NCI-H146 treated with DMSO at 0.1 percent for 48 hours (cell line): ENCODE data around the gene SLCO2A1.

ENCODE experiments used
- DNase-seq: peaks from one replicate; lab custom pipeline; 2025; ENCODE audit not compliant: unreplicated experiment; lab: John Stamatoyannopoulos, UW

Gene SLCO2A1

DNA sequence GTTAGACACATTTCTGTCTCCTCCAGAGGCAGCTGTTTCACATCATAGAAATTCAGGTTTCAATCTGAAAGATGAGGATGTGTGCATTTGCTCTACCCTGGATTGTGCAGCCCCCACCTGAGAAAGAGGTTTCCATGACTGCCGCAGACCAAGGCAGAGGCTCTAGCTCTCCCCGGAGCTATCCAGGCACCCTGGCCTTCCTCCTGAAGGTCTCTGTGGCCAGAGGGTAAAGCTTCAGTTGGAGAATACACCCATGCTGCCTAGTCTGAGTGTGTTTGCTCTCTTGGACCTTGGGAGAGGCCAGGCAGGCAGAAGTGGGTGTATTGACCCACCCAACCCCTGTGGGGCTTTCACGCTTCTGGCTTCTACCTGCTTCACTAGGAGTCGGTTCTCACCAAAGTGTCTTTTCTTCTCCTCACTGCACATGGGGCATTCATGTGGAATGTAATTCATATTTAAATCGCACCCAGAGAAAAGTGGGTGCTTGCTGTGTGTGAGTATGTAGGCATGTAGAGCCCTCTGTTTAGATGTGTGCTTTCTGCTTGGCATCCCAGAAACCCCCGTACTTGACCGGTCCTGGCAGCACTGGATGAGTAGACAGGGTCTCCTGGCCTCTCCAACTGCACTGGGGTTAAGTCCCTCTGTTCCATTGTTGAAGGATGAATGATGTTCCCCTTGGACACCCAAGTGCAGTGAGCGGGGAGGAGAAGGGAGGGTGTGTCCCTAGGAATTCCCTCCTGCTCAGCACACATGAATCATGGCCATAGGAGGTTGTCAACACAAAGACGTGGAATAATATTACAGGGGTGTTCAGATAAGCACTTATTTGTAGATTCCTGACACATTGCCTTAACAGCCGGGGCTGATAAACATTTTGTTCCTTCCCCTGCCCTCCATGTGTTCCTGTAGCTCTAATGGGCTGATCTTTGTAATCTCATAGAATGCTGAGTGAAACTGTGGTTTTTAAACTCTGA lies 113.8 kb downstream of the SLCO2A1 start:
- no peak for DNase-seq

DNA sequence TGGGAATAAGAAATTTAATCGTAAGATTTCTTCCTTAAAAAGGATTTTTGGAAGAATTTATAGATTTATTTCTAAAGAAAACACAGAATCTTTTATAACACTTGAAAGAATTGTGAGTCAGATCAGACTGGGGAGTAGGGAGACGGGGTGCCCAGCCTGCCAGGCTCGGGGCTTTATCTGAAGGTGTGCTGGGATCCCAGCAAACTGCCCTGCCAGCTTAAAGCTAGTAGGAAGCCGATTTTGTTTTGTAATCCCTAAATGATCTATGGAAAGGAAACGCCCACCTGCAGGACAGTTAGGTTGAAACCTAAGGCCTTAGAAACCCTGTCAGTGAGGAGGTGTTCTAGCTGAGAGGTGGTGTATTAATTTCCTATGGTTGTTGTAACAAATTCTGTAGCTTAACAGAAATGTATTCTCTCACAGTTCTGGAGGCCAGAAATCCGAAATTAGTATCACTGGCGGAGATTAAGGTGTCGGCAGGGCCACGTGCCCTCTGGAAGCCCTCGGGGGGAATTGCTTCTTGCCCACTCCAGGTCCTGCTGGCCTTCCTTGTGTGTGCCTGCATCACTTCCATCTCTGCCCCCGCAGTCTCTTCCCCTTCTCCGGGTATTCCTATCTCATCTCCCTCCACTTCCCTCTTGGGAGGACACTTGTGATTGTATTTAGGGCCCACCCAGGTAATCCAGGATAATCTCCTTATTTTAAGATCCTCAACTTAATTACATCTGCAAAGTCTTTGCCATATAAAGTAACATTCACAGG lies 114.7 kb downstream of the SLCO2A1 start:
- DNase-seq, result no peak

DNA sequence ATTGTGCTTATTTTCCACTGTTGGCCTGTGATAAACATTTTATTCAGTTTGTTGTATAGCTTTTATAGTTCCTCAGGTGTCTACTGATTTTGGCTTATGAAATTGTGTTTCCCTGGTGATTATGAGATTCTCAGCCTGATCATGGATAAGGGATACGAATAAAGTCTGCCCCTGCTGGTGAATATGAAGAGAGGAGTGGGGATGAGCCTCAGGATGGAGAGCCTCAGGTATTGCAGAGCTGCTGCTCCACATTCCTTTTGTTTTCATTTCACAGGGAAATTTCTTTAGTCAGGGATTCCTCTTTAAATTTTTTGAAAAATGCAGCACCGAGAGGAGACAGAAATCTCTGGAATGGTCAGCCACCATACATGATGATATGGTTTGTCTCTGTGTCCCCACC lies 119.3 kb downstream of the SLCO2A1 start:
- DNase-seq, result no peak

DNA sequence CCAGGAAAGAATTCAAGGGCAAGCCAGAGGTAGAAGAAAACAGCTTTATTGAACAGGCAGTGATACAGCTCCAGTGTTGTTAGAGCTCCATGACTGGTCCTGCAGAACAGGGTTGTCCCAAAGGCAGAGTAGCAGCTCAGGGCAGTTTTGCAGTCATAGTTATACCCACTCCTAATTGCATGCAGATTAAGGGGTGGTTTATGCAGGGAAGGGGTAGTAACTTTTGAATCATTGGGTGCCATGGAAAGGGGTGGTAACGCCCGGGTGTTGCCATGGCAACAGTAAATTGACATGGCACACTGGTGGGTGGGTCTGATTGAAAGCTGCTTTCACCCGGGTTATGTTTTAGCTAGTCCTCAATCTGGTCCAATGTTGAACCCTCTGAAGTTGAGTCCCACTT lies 124.3 kb downstream of the SLCO2A1 start:
- DNase-seq, result no peak

DNA sequence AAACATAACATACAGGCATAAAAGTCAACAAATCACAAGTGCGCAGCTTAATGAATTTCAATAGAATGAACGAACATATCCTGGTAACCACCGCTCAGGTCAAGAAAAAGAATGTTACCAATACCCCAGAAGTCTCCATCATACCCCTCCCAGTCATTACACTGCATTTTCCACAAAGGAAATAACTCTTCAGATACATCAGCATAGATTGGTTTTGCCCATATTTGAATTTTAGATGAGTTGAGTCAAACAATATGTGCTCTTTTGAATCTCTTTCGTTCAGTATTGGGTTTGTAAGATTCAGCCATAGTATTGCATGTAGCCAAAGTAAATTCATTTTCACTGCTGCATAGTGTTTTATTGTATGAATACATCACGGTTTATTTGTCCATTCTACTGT lies 127.9 kb downstream of the SLCO2A1 start:
- DNase-seq, result no peak

DNA sequence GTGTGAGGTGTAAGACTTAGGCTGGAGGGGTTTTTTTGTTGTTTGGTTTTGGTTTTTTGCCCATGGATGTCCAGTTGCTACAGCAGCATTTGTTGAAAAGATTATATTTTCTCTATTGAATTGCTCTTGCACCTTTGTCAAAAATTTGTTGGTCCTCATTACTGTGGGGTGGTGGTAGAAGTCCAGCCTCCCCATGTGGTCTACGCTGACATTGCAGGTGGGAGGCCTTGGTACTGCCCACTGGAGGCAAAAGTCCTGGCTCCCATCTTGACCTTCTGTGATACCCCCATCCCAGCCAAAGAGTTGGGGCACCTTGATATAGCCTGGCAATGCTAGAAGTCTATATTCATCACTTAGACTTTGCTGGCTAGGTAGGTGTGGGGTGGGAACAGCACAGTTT lies 128.6 kb downstream of the SLCO2A1 start:
- no peak for DNase-seq

DNA sequence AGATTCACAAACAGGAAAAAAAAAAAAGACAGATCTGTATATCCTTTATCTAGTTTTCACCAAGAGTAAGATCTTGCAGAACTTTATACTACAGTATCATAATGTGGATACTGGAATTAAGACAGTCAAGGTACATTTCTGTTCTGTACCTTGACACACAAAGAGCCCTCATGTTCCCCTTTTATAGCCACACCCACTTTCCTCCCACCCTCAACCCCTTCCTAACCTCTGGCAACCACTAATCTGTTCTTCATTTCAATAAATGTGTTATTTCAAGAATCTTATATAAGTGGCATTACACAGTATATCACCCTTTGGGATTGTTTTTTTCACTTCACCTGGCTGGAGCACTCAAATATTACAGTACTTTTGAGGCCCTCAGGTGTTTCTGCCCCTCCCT lies 130.4 kb downstream of the SLCO2A1 start:
- no peak for DNase-seq

DNA sequence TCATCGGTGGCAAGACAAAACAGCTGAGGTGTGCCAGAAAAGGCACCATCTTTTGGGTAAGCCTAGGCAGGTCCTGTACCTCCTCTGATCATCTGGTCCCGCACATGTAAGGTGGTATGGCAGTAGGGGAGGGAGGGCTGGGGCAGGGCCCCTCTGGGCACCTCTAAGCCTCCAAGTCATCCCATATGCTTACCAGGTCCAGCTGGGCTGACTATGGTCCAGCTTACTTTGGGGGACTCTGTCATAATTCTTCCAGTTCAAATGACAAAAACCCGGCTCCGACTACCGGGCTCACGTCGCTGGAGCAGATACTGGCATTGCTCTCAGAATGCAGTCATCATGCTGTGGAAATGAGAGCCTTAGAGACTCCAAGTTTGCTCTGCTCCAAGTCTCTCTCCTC lies 132.2 kb downstream of the SLCO2A1 start:
- DNase-seq, result no peak

DNA sequence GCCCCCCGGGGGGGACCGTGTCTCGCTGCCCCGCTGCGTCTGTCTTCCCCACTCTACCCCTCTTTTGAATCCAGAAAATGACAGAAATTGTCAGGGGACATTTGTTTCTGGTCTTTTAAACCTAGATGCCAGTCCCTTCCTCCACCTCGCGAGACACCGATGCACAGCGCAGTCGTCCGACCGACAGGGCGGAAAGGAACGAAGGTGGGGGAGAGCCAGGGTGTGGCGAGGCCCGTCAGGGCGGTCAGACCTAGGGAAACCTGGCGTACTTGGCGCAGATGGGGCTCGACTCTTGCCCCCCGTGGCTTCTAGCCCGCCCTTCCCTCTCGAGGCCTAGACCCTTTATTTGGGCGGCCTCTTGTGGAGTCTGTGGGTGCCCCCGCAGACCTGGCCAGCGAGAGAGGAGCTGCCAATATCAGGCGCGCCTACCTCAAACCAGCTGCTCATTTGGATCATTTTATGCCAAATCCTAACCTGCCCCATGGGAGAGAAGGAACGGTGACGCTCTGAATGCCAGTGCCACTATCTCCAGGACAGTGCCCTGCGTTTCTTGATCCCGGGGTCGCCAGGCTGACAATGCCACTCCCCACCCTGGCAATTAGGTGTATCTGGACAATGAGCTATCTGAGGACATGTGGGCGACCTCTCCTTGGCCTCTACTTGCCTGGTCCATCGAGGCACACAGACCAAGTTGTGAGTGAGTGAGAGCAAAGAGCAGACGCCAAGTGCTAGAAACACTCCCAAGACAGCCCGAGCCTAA lies 133.5 kb downstream of the SLCO2A1 start:
- DNase-seq, result no peak

DNA sequence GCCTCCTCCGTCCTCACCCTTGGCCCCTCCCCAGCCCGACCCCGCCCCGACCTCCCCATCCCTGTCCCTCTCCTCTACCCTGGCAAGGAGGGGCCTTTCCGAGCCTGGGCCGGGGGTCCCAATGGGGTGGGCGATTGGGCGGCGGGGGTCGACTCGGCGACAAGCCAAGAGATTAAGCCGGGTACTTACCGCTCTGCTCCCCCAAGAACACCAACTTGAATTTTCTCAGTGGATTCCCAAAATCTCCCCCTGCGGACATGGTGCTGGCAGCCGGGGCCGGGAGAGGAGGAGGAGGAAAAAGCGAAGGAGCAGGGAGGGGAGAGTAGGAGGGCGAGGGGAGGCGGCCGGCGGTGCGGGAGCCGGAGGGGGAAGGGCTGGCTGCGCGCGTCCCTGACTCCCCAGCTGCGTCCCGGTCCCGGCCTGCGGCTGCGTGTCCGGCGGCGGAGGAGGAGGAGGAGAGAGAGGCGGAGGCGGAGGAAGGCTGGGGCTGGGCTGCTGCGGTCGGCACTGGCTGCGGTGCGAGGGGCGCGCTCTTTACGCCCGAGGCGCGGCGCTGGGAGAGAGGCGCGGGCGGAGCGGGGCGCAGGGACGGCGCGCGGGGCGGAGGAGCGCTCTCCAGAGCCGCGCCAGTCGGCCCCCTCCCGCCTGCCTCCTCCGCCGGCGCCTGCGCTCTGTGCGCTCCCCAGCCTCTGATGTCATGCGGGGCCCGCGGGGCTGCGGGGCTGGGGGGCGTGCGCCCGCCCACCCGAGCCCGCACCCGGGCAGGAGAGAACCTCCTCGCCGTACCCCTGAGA lies 134.3 kb downstream of the SLCO2A1 start, which contains the start of gene RAB6B:
RAB6B (minus strand) TSS at position 675 of the 794 bp plus-strand sequence; CDS start at position 259, 416 bp downstream.
- peak; percentile 69 for DNase-seq

DNA sequence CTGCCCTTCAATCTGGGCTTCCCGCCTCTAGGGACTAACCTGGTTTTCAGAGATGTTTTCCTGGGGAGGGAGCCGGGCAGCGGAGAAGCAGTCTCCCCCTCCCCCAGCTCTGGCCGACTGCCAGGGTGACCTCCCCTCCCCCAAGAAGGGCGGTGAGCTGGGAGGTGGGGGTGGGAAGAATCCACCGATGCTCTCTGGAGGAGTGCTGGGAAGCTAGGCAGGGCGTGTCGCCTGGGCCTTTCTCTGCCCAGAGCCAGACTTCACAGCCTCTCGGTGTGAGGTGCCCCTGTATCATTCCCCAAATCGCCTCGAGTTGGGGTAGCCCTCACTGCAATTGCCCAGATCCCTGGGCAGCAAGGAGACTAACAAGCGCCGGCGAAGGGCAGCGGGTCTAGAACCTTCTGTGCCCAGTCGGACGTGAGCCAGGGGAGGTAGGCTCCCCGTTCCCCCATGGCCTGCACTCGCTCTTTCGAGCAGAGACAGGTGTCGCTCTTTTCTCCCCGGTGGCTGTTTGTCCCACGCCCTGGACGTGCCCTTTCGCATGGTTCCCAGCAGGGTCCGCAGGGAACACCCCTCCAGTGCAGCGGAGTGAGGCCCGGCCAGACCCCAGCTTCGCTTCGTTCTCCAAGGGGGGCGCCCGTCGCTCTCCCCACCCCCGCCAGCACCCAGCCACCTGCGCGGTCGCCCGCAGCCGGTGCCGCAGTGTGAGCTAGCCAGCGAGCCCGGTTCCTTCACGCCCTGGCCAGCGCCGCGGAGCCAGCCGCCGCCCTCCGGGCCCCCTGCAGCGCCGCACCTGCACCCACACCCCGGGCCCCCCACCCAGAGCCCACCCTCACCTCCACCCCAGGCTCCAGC lies 135.1 kb downstream of the SLCO2A1 start:
- peak; percentile 36 for DNase-seq

DNA sequence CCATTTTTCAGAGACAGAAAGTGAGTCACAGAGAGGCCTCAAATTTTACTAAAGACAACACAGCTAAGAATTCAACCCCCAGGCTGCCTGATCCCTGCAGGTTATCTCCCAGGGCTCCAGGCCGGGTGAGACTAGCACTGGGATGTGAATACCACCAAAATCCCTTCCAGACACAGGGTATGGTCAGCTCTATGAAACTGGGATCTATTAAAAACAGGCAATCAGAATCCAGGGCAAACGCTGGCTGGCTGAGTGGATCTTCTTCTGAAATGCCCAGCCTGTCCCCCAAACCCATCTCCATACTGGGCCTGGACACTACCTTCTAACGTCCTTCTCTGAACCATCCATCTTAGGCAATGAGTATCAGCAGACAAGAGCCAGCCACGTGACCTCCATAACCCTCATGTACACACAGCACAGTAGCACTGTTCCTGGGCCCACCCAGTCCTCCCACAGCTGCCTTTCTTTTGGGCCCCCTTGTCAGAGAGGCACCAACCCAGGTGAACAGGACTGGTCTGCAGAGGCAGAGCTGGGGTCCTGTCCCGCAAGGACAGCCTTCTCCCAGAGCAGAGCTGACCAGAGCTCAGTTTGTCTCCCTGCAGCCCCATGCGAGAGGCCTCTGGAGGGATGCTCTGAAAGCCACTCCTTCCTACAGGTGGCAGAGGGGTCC lies 135.9 kb downstream of the SLCO2A1 start:
- no peak for DNase-seq

DNA sequence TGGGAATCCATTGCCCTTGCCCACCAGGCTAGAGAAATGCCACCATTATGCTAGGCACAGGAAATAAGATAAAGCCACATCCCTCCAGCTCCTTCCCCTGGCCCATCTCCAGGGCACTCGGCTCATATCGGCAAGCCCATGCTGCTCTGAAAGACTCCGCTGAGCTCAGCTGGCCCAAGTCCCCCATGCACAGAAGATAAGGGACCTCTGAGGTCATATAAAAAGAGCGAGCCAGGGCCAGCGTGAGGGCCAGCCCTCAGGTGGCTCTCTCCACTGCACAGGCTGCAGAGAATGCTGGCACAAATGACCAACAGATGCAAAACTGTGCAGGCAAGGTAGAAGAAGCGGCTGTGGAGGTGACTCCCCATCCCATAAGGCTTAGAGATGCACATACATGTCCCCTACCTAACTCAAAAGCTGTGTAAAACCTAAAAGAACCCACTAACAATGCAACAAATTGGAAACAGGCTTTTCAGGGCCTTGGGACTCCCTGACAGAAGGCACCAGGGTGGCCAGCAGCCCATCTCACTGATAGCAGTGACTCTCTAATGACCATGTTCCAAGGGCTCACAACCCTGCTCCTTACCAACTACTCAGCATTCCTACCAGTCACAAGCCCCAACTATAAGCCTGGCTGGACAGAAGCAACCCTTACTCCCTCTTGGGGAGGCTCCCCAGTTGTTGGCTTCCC lies 137.0 kb downstream of the SLCO2A1 start:
- DNase-seq, result no peak

DNA sequence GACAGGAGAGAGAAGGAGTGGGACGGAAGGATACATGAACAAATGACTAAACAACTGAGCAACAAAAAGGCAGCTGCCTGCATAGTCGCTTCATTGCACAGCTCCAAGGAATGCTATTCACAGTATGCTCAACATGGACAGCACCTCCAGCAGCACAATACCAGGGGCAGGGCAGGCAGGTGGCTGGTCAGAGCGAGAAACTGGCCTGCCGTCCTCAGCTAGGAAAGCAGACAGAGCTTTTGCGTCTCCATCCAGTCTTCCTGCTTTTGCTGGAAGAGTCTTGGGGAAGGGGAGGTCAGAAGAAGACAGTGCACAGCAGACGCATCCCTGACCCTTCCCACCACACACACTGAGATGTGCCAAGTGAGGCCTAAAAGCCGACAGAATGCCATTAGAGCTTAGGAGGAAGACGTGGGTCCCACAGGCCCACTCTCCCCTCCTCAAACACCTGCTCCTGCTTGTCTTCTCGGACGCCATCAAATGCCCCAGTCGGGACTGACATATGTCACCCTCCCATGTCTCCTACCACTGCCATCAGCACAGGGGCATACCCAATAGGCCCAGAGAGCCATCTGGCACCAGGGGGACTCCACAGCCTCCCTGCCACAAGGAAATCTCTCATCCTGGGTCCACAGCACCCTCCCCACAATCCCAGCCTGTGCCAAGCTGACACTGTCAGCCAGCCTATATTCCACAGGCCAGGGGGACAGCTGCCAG lies 137.9 kb downstream of the SLCO2A1 start:
- DNase-seq, result no peak

DNA sequence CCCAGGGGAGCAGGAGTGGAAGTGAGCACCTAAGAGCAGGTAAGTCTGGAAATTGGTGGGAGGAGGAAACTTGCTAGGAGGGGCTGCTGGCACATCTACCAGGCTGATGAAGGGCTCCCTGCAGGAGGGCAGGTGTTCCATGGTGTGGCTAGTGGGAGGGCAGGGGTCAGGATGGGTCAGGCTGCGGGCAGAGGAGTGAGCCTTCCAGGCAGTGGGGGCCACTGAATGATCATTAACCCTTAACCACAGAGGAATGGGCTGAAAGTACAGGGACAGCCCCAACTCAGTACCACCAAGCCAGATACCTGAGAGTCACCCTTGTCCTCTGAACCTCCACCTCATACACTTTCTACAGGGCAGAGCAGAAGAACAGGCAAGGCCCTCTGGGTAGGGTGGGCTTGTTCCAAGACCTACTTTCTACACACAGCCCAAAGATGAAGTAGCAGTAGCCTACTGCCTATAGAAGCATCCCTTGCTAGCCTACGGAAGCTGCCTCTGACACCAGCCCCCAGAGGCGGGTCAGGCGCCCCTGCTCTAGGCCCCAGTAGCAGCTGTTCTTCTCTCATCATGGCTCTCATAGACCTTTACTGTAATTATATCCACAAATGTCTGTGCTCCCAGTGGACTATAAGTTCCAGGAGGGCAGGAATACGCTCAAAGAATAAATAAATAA lies 138.6 kb downstream of the SLCO2A1 start:
- no peak for DNase-seq

DNA sequence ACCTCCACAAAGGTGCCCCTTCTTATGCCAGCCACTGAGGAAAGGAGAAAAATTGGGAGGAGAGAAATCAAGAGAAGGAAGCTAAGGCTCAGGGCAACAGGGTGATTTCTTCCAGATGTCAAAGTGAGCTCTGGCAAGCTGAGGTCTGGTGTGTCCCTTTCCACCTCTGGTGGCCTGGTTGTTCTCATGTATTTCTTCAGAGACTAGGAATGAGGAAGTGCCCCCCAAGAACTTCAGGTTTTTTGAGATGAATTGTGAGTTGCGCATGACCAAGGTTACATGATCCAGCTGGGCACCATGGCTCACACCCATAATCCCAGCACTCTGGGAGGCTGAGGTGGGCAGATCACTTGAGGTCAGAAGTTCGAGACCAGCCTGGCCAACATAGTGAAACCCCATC lies 139.7 kb downstream of the SLCO2A1 start:
- DNase-seq, result no peak

DNA sequence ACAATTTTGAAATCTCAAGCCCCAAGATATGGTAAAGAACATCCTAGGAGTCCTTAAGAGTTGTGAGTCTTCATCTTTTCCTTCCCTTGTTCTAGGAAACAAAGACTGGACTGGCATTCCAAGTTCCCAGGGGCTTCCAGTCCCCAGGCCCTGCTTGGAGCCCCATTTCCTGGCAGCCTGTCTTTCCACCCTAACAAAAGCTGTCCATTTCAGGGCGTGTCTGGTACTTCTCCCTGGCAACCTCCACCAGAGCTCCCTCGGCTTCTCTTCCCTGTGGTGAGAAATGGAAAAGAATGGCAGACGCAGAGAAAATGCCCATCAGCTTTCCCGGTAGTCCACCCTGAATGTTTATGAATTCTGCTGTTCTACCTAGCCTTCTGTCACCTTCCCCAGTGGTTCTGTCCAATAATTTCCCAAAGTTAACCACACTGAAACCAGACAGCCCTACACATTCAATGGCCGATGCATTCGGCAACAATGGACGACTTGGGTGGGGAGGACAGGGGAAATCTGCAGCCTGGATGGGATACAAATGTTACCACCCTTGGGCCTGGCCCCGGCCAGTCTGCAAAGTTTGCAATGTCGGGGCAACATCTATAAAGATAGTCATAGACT lies 140.9 kb downstream of the SLCO2A1 start:
- no peak for DNase-seq
